Cardiac fibroblast (primary cell): ENCODE results near the gene QRICH2.

Experiments used
- DNase-seq, 2 donors: peaks; one replicate each; pipeline versions ENCODE4 v3.0.0 to v3.0.0-alpha.2; 2010; ENCODE audit warnings: low read depth in 2 of 2
- H3K4me3 ChIP-seq, 2 donors: replicated peaks in 1 of 2; 1 replicate in 1 of 2; 2 replicates in 1 of 2; pipeline ENCODE4 v1.5.1; 2011; ENCODE audit warnings: low read depth in 2 of 2, low read length in 2 of 2, mild to moderate bottlenecking in 2 of 2, moderate library complexity in 1 of 2
- CTCF ChIP-seq: IDR thresholded peaks from one replicate; pipeline ENCODE4 v1.5.1; 2011; ENCODE audit warnings: low read depth, mild to moderate bottlenecking, low read length, inconsistent platforms

Gene QRICH2

DNA sequence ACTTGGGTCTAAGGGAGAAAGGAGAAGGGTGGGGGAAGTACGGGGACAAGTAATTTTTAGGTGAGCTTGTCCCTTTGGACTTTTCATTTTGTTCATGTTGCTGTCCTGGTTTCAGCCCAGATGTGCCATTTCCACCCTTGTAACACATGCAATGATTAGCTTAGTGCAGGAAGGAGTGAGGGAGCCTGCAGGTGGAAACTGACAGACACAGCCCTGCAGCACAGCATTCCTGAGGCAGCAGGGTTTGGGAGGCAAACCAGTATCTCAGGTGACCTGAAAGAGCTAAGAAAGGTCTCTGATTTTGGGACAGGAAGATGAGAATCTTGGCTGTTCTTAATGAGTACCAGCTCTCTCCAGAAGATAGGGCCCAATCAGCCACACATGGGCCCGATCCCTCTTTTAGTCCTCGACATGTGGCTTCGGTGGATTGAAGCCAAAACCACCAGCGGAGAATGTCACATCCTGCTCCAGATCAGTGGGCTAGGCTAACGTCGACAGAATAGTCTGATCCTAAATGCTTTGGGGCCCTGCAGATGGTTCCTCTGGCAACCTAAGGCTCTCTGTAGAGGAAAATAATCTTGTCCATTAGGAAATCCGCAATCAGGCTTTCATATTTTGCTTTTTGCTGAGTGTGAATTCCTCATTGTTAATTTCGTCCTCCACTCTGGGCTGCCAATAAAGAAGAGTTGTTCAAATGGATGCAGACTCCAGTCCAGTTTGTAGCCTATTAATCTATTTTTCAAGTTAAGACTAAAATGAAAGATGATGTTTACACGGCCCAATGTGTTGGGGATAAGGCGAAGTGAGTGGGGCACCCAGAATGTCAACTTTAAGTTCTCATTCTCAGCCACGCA is 64.0 kb downstream of the QRICH2 start:
- no peak for DNase-seq
- TF ChIP-seq CTCF = no peak
- no peak overlapping the region for H3K4me3 ChIP-seq

GRCh38 chr17:76241691-76242255 is 66.3 kb downstream of the QRICH2 start:
- H3K4me3 ChIP-seq = no peak overlapping the region
- no peak for DNase-seq
- no peak for TF ChIP-seq CTCF

GRCh38 chr17:76241204-76241538 is 66.9 kb downstream of the QRICH2 start:
- TF ChIP-seq CTCF = no peak
- peak overlapping the region; percentile 47 to 55 for H3K4me3 ChIP-seq
- DNase-seq = peak in 1 of 2 donors; percentile 7

GRCh38 chr17:76240461-76241203 is 67.4 kb downstream of the QRICH2 start, which contains the start of gene RNF157:
RNF157 (minus strand) TSS chr17:76240493; CDS start chr17:76240240, 253 bp downstream.
- TF ChIP-seq CTCF = no peak
- peak within 1 kb of the TSS; percentile 47 to 55 for H3K4me3 ChIP-seq
- DNase-seq = peak in 1 of 2 donors; percentile 25

DNA sequence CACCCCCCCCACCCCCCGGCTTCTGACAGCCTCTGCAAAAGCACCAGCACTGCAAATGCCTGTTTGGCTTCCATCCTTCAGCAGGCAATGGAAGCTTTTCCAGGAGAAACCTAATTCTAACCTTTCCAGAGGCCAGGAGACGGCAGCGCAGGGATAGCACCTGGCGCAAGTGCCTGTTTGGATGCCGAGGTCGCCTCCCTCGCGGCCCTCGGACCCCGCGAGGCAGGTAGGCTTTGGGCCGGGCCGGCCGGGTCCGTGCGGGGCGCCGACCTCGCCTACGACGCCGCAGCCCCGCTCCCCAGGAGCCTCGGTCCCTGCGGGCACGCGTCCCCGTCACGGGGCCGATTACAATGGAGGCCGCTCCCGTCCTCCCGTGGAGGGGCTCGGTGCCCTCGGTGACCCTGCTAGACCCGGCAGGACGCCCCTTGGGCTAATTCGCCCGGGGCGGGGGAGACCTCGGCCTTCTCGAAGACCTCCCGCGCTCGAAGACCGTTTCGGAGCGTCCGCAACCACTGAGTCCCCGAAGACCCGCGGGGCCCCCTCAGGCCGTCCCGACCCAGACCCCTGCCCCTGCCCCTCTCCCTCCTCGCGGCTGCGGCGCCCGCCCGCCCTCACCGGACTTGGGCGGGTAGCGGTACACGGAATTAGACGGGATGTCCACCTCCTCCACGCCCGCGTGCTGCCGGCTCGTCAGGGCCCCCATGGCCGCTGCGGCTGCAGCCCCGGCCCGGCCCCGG is 68.4 kb downstream of the QRICH2 start:
- no peak for TF ChIP-seq CTCF
- DNase-seq = no peak
- H3K4me3 ChIP-seq = peak overlapping the region in 1 of 2 donors; percentile 11

GRCh38 chr17:76238847-76239537 is 69.1 kb downstream of the QRICH2 start:
- no peak for DNase-seq
- TF ChIP-seq CTCF = no peak
- no peak overlapping the region for H3K4me3 ChIP-seq
